Measurements from ENCODE around the gene OPALIN.

The OPALIN gene

DNA sequence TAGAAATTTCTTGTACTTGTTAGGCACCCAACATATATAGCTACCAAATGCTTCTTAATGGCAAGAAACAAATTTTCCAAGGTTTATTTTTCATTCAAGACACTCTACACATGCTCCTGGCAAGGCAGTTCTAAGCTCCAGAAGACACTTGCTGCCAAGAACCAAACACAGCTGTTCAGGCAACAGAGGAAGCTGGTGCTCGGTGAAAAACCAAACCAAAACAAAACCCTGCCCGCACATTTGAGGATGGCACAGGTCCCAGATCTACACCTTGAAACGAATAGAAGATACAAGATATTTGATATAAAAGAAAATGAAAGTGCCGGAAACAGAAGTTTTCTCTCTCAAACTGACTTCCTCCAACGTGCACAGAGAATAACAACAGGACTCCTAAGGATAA, 59.4 kb downstream of the OPALIN start:
- DNase-seq: peak; percentile 36 to 89 (median 85)
- Histone ChIP-seq H3K36me3 (ENCODE audit: control insufficient read depth in 4 of 4, insufficient read depth in 4 of 4, low read length in 3 of 4) (no peaks in the 10 kb centered on the region), H3K27ac (ENCODE audit: insufficient read depth in 1 of 2, low read depth in 1 of 2, low read length in 2 of 2, poor library complexity in 1 of 2, severe bottlenecking in 2 of 2) (peak overlapping the region; percentile 21 to 50), H3K27me3 (replicated peaks in 2 of 5; ENCODE audit: control insufficient read depth in 4 of 5, insufficient read depth in 5 of 5, low read length in 4 of 5) (peaks cover 0 to 4% (median 0%) of the 10 kb centered on the region in 5 experiments), H3K4me3 (ENCODE audit: control insufficient read depth in 1 of 7, extremely low read depth in 1 of 7, insufficient read depth in 4 of 7, low read depth in 2 of 7, low read length in 6 of 7) (peak overlapping the region in 4 of 7 experiments; percentile 19 to 32 (median 23)), H3K4me1 (ENCODE audit: control extremely low read depth in 1 of 4, control insufficient read depth in 4 of 4, insufficient read depth in 4 of 4, low read length in 3 of 4) (peaks cover 0 to 80% (median 39%) of the 10 kb centered on the region in 4 experiments), H3K9me3 (ENCODE audit: control extremely low read depth in 1 of 5, control insufficient read depth in 4 of 5, insufficient read depth in 2 of 5, low read depth in 1 of 5, low read length in 4 of 5) (no peaks in the 10 kb centered on the region)
- ChIA-PET POLR2A (no interaction called here), CTCF (interaction anchor here (1.0 to 17.0 kb wide), 7 partner anchors 9 to 71 kb away, joined by 3 to 253 read pairs (median 4); no protein-coding TSS in a partner anchor)
- no CpG with 5 or more reads among the region's 5 CpGs for WGBS (ENCODE audit: insufficient coverage)

GRCh38 chr10:96298362-96298761, 60.4 kb downstream of the OPALIN start:
- Histone ChIP-seq H3K27ac (ENCODE audit: insufficient read depth in 1 of 2, low read depth in 1 of 2, low read length in 2 of 2, poor library complexity in 1 of 2, severe bottlenecking in 2 of 2) (peak overlapping the region in 1 of 2 experiments; percentile 50), H3K4me1 (ENCODE audit: control extremely low read depth in 1 of 4, control insufficient read depth in 4 of 4, insufficient read depth in 4 of 4, low read length in 3 of 4) (peaks cover 0 to 85% (median 40%) of the 10 kb centered on the region in 4 experiments), H3K4me3 (ENCODE audit: control insufficient read depth in 1 of 7, extremely low read depth in 1 of 7, insufficient read depth in 4 of 7, low read depth in 2 of 7, low read length in 6 of 7) (no peak overlapping the region), H3K36me3 (ENCODE audit: control insufficient read depth in 4 of 4, insufficient read depth in 4 of 4, low read length in 3 of 4) (no peaks in the 10 kb centered on the region), H3K9me3 (ENCODE audit: control extremely low read depth in 1 of 5, control insufficient read depth in 4 of 5, insufficient read depth in 2 of 5, low read depth in 1 of 5, low read length in 4 of 5) (no peaks in the 10 kb centered on the region), H3K27me3 (replicated peaks in 2 of 5; ENCODE audit: control insufficient read depth in 4 of 5, insufficient read depth in 5 of 5, low read length in 4 of 5) (peaks cover 0 to 4% (median 0%) of the 10 kb centered on the region in 5 experiments)
- POLR2A ChIA-PET: no interaction called here
- DNase-seq: no peak
- CTCF ChIA-PET: interaction anchor here (1.4 to 17.0 kb wide), 5 partner anchors 10 to 282 kb away, joined by 3 to 253 read pairs (median 4); no protein-coding TSS in a partner anchor
- WGBS (ENCODE audit: insufficient coverage): 94% methylated on average over 3 of the region's 3 CpGs

DNA sequence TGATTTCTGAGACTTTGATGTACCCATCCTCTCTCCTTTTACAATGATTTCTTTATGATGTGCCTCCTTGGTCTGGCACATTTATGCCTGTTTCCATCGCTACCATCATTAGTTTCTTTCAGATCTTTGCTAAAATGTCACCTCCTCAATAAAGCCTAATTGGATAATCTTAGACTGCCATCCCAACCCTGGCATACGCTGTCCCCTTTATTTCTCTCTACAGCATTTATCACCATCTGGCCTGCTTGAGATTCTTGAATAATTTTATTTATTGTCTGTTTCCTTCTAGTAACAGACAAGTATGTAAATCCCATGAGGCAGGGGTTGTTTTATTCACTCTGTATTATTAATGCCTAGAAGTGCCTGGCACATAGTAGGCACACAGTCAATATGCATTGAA, 61.3 kb downstream of the OPALIN start:
- ChIA-PET CTCF (interaction anchor here (1.5 to 17.0 kb wide), 2 partner anchors 69 to 281 kb away, joined by 4 to 253 read pairs; no protein-coding TSS in a partner anchor), POLR2A (no interaction called here)
- no peaks in the 10 kb centered on the region for H3K36me3 ChIP-seq (ENCODE audit: control insufficient read depth in 4 of 4, insufficient read depth in 4 of 4, low read length in 3 of 4)
- peaks cover 0 to 4% (median 0%) of the 10 kb centered on the region in 5 experiments for H3K27me3 ChIP-seq (replicated peaks in 2 of 5; ENCODE audit: control insufficient read depth in 4 of 5, insufficient read depth in 5 of 5, low read length in 4 of 5)
- 100% methylated on average over 2 of the region's 2 CpGs for WGBS (ENCODE audit: insufficient coverage)
- peaks cover 0 to 79% (median 37%) of the 10 kb centered on the region in 4 experiments for H3K4me1 ChIP-seq (ENCODE audit: control extremely low read depth in 1 of 4, control insufficient read depth in 4 of 4, insufficient read depth in 4 of 4, low read length in 3 of 4)
- no peaks in the 10 kb centered on the region for H3K9me3 ChIP-seq (ENCODE audit: control extremely low read depth in 1 of 5, control insufficient read depth in 4 of 5, insufficient read depth in 2 of 5, low read depth in 1 of 5, low read length in 4 of 5)
- H3K27ac ChIP-seq (ENCODE audit: insufficient read depth in 1 of 2, low read depth in 1 of 2, low read length in 2 of 2, poor library complexity in 1 of 2, severe bottlenecking in 2 of 2): peak overlapping the region in 1 of 2 experiments; percentile 8
- no peak overlapping the region for H3K4me3 ChIP-seq (ENCODE audit: control insufficient read depth in 1 of 7, extremely low read depth in 1 of 7, insufficient read depth in 4 of 7, low read depth in 2 of 7, low read length in 6 of 7)
- no peak for DNase-seq

- no peak for DNase-seq
- Histone ChIP-seq H3K4me3 (ENCODE audit: control insufficient read depth in 1 of 7, extremely low read depth in 1 of 7, insufficient read depth in 4 of 7, low read depth in 2 of 7, low read length in 6 of 7) (no peak overlapping the region), H3K36me3 (ENCODE audit: control insufficient read depth in 4 of 4, insufficient read depth in 4 of 4, low read length in 3 of 4) (no peaks in the 10 kb centered on the region), H3K27me3 (replicated peaks in 2 of 5; ENCODE audit: control insufficient read depth in 4 of 5, insufficient read depth in 5 of 5, low read length in 4 of 5) (peaks cover 0 to 2% (median 0%) of the 10 kb centered on the region in 5 experiments), H3K27ac (ENCODE audit: insufficient read depth in 1 of 2, low read depth in 1 of 2, low read length in 2 of 2, poor library complexity in 1 of 2, severe bottlenecking in 2 of 2) (peak overlapping the region in 1 of 2 experiments; percentile 46), H3K4me1 (ENCODE audit: control extremely low read depth in 1 of 4, control insufficient read depth in 4 of 4, insufficient read depth in 4 of 4, low read length in 3 of 4) (peaks cover 0 to 60% (median 30%) of the 10 kb centered on the region in 4 experiments), H3K9me3 (ENCODE audit: control extremely low read depth in 1 of 5, control insufficient read depth in 4 of 5, insufficient read depth in 2 of 5, low read depth in 1 of 5, low read length in 4 of 5) (no peaks in the 10 kb centered on the region)
- 0% methylated on average over 3 of the region's 4 CpGs for WGBS (ENCODE audit: insufficient coverage)
- POLR2A ChIA-PET: no interaction called here
- CTCF ChIA-PET: interaction anchor here (0.7 to 17.0 kb wide), 9 partner anchors 8 to 280 kb away, joined by 3 to 253 read pairs (median 7); no protein-coding TSS in a partner anchor
Measured at GRCh38 chr10:96295475-96295874, 63.3 kb downstream of the OPALIN start.

All from common myeloid progenitor, CD34-positive (primary cell).